Measurements from ENCODE around the gene MAP3K7. TPM values are rescaled to one million over a fixed set of nuclear protein-coding genes. Genes with fewer than 3 reads are reported as not detected.

The MAP3K7 gene
- total and polyA plus RNA-seq, 2 of the 4 experiments (the other 2 are of a cell fraction): 26.5 to 29.9 TPM

DNA sequence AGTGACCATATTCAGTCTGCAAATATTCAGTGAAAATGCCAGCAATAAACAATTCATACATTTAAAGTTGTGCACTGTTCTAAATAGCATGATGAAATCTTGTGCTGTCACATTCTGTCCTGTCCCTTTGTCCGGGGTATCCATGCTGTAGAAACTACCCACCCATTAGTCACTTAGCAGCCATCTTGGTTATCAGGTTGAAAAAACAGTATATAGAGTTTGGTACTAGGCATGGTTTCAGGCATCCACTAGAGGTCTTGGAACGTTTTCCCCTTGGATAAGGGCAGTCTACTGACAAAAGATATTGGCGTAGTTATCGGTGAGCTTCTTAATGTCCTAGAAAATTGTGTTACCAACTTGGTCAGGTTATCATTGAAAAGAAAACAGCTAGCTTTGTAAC lies 12.3 kb upstream of the MAP3K7 start:
- WGBS, 2 experiments (ENCODE audit: extremely low coverage in 2 of 2, insufficient read length in 1 of 2): 67% methylated on average over 3 of the region's 4 CpGs; no CpG with 5 or more reads in 1 of the 2 experiments
- peaks cover 2% of the 10 kb centered on the region; the same call in 1 of the 2 replicates for H3K27me3 ChIP-seq (ENCODE audit: control insufficient read depth, insufficient read depth, low read length)
- no peak overlapping the region for H4K5ac ChIP-seq (ENCODE audit: low read depth, low read length)
- no peak overlapping the region for H3K27ac ChIP-seq (ENCODE audit: insufficient read depth, low read length)
- no TSS peak for BruUV-seq (replicated peaks)
- POLR2A ChIA-PET (ENCODE audit: unreplicated experiment): no interaction called here
- H2AFZ ChIP-seq (replicated peaks; ENCODE audit: low read length, poor library complexity): no peak overlapping the region
- H3K36me3 ChIP-seq (ENCODE audit: control insufficient read depth, insufficient read depth, low read length): no peaks in the 10 kb centered on the region
- no peak overlapping the region for H3K56ac ChIP-seq (ENCODE audit: extremely low read depth, insufficient read depth, low read length)
- no peak overlapping the region for H3K4ac ChIP-seq (ENCODE audit: low read depth, low read length)
- H2AK9ac ChIP-seq (replicated peaks; ENCODE audit: low read depth, low read length, poor library complexity): no peak overlapping the region
- no peak overlapping the region for H2BK15ac ChIP-seq (ENCODE audit: low read depth, low read length)
- peak overlapping the region; percentile 18; the same call in 1 of the 2 replicates for H3K4me3 ChIP-seq (ENCODE audit: insufficient read depth, low read depth, low read length)
- no peak overlapping the region for H2BK5ac ChIP-seq (ENCODE audit: low read depth, low read length, poor library complexity, severe bottlenecking)
- ATAC-seq (ENCODE audit: low read depth) (no peak), DNase-seq (no peak)
- H4K8ac ChIP-seq (ENCODE audit: low read depth in 2 of 2, low read length in 2 of 2): no peak overlapping the region
- no peak overlapping the region for H4K91ac ChIP-seq (ENCODE audit: insufficient read depth, low read depth, low read length)
- in situ Hi-C loops (cut with MboI; ENCODE audit: low sequenced_read_pairs) (no loop called here), intact Hi-C loops (cut with micrococcal nuclease) (no loop called here), dilution Hi-C loops (cut with HindIII; ENCODE audit: low sequenced_read_pairs, unreplicated experiment) (no loop called here)
- no peaks in the 10 kb centered on the region for H3K9me1 ChIP-seq (ENCODE audit: insufficient read depth, low read length)
- TF ChIP-seq CTCF (conservative IDR thresholded peaks at IDR 0.05; ENCODE audit: low read depth, low read length): no peak
- no peak for TF ChIP-seq RAD21 (IDR thresholded peaks at IDR 0.05; ENCODE audit: low read length)
- no peak for TF ChIP-seq NFE2L2 (IDR thresholded peaks at IDR 0.05; ENCODE audit: low read depth, low read length)
- TF ChIP-seq MAZ (IDR thresholded peaks at IDR 0.05; ENCODE audit: borderline replicate concordance, low read depth, low read length): no peak
- no peak for TF ChIP-seq USF2 (IDR thresholded peaks at IDR 0.05; ENCODE audit: low read depth, low read length)
- no peak for TF ChIP-seq CEBPB (IDR thresholded peaks at IDR 0.05; ENCODE audit: low read depth, low read length)
- TF ChIP-seq MXI1 (IDR thresholded peaks at IDR 0.05; ENCODE audit: borderline replicate concordance, low read depth, low read length): no peak
- TF ChIP-seq BHLHE40 (IDR thresholded peaks at IDR 0.05; ENCODE audit: low read depth, low read length): no peak
- no peak for TF ChIP-seq SMC3 (IDR thresholded peaks at IDR 0.05; ENCODE audit: low read depth, low read length)
- TF ChIP-seq RFX5 (IDR thresholded peaks at IDR 0.05; ENCODE audit: low read depth, low read length): no peak
- TF ChIP-seq ELK1 (IDR thresholded peaks at IDR 0.05; ENCODE audit: borderline replicate concordance, low read depth, low read length): no peak
- no peak for TF ChIP-seq POLR2A (IDR thresholded peaks at IDR 0.05; ENCODE audit: low read depth, low read length)
- TF ChIP-seq MAFK (IDR thresholded peaks at IDR 0.05; ENCODE audit: low read depth, low read length): no peak
- TF ChIP-seq CHD1 (IDR thresholded peaks at IDR 0.05; ENCODE audit: low read depth, low read length): no peak
- no peak for TF ChIP-seq FOS (IDR thresholded peaks at IDR 0.05; ENCODE audit: low read depth, low read length)
- no peak for TF ChIP-seq RCOR1 (IDR thresholded peaks at IDR 0.05; ENCODE audit: insufficient replicate concordance, low read length)
- H4K20me1 ChIP-seq (ENCODE audit: insufficient read depth, low read length): no peaks in the 10 kb centered on the region
- H3K9me3 ChIP-seq (ENCODE audit: control insufficient read depth, insufficient read depth, low read length): no peaks in the 10 kb centered on the region
- H3K23ac ChIP-seq (ENCODE audit: low read depth, low read length): no peak overlapping the region
- no peak overlapping the region for H2BK120ac ChIP-seq (ENCODE audit: low read depth, low read length)
- H3K14ac ChIP-seq (replicated peaks; ENCODE audit: low read depth, low read length): no peak overlapping the region
- H2BK20ac ChIP-seq (ENCODE audit: low read depth, low read length): no peak overlapping the region
- no peak overlapping the region for H3K18ac ChIP-seq (ENCODE audit: low read depth, low read length)
- H3K4me1 ChIP-seq (ENCODE audit: control insufficient read depth, insufficient read depth, low read length): no peaks in the 10 kb centered on the region
- no peaks in the 10 kb centered on the region for H3K79me1 ChIP-seq (ENCODE audit: low read depth in 1 of 2, low read length in 2 of 2)
- H3K9ac ChIP-seq (ENCODE audit: low read depth, low read length): no peak overlapping the region
- H3K4me2 ChIP-seq (ENCODE audit: low read depth, low read length): no peak overlapping the region
- H2AK5ac ChIP-seq (ENCODE audit: low read depth, low read length): no peak overlapping the region
- CTCF ChIA-PET: interaction anchor here (1.3 kb wide), 1 partner anchor 12 kb away, joined by 3 read pairs; the partner anchor contains the start of gene MAP3K7
